ENCODE data around the gene RAB33B.

Gene RAB33B

GRCh38 chr4:139476363-139476762 is 22.4 kb downstream of the RAB33B start:
- TF ChIP-seq POLR2A (IDR thresholded peaks at IDR 0.05; ENCODE audit: low read depth, low read length): no peak
- no peak for FAIRE-seq
- no peak for DNase-seq (ENCODE audit: insufficient read length, low spot score)

- no peak for TF ChIP-seq POLR2A (IDR thresholded peaks at IDR 0.05; ENCODE audit: low read depth, low read length)
- DNase-seq (ENCODE audit: insufficient read length, low spot score) (no peak), FAIRE-seq (no peak)
Measured at GRCh38 chr4:139481465-139481864, 27.5 kb downstream of the RAB33B start.

- TF ChIP-seq POLR2A (IDR thresholded peaks at IDR 0.05; ENCODE audit: low read depth, low read length): no peak
- no peak for FAIRE-seq
- DNase-seq (ENCODE audit: insufficient read length, low spot score): no peak
Measured at GRCh38 chr4:139483000-139483399, 29.1 kb downstream of the RAB33B start.

GRCh38 chr4:139484783-139485311 is 30.9 kb downstream of the RAB33B start:
- DNase-seq (ENCODE audit: insufficient read length, low spot score): no peak

GRCh38 chr4:139488442-139488841 is 34.5 kb downstream of the RAB33B start:
- no peak for DNase-seq (ENCODE audit: insufficient read length, low spot score)
- no peak for TF ChIP-seq POLR2A (IDR thresholded peaks at IDR 0.05; ENCODE audit: low read depth, low read length)
- FAIRE-seq: no peak

More at GRCh38 chr4:139484783-139485311, 30.9 kb downstream of the RAB33B start:
- no peak for FAIRE-seq
- no peak for TF ChIP-seq POLR2A (IDR thresholded peaks at IDR 0.05; ENCODE audit: low read depth, low read length)

GRCh38 chr4:139489638-139490037 is 35.7 kb downstream of the RAB33B start:
- DNase-seq (ENCODE audit: insufficient read length, low spot score) (no peak), FAIRE-seq (no peak)
- TF ChIP-seq POLR2A (IDR thresholded peaks at IDR 0.05; ENCODE audit: low read depth, low read length): no peak

- FAIRE-seq (no peak), DNase-seq (ENCODE audit: insufficient read length, low spot score) (no peak)
- no peak for TF ChIP-seq POLR2A (IDR thresholded peaks at IDR 0.05; ENCODE audit: low read depth, low read length)
Measured at GRCh38 chr4:139492429-139492828, 38.5 kb downstream of the RAB33B start.

- no peak for TF ChIP-seq POLR2A (IDR thresholded peaks at IDR 0.05; ENCODE audit: low read depth, low read length)
- FAIRE-seq (no peak), DNase-seq (ENCODE audit: insufficient read length, low spot score) (no peak)
Measured at GRCh38 chr4:139493176-139493575, 39.3 kb downstream of the RAB33B start.

- no peak for DNase-seq (ENCODE audit: insufficient read length, low spot score)
- FAIRE-seq: no peak
- TF ChIP-seq POLR2A (IDR thresholded peaks at IDR 0.05; ENCODE audit: low read depth, low read length): no peak
Measured at GRCh38 chr4:139499186-139499585, 45.3 kb downstream of the RAB33B start.

GRCh38 chr4:139501117-139501516 is 47.2 kb downstream of the RAB33B start:
- no peak for DNase-seq (ENCODE audit: insufficient read length, low spot score)
- no peak for FAIRE-seq
- no peak for TF ChIP-seq POLR2A (IDR thresholded peaks at IDR 0.05; ENCODE audit: low read depth, low read length)

GRCh38 chr4:139501527-139501926 is 47.6 kb downstream of the RAB33B start:
- FAIRE-seq: no peak
- no peak for TF ChIP-seq POLR2A (IDR thresholded peaks at IDR 0.05; ENCODE audit: low read depth, low read length)

GRCh38 chr4:139501927-139502899 is 48.3 kb downstream of the RAB33B start:
- TF ChIP-seq POLR2A (IDR thresholded peaks at IDR 0.05; ENCODE audit: low read depth, low read length): no peak
- no peak for DNase-seq (ENCODE audit: insufficient read length, low spot score)
- no peak for FAIRE-seq

More at GRCh38 chr4:139501527-139501926, 47.6 kb downstream of the RAB33B start:
- no peak for DNase-seq (ENCODE audit: insufficient read length, low spot score)

- no peak for TF ChIP-seq POLR2A (IDR thresholded peaks at IDR 0.05; ENCODE audit: low read depth, low read length)
- DNase-seq (ENCODE audit: insufficient read length, low spot score) (no peak), FAIRE-seq (no peak)
Measured at GRCh38 chr4:139503622-139504166, 49.8 kb downstream of the RAB33B start.

- no peak for FAIRE-seq
- DNase-seq (ENCODE audit: insufficient read length, low spot score): no peak
- TF ChIP-seq POLR2A (IDR thresholded peaks at IDR 0.05; ENCODE audit: low read depth, low read length): no peak
Measured at GRCh38 chr4:139506774-139507173, 52.9 kb downstream of the RAB33B start.
